Measurements from ENCODE around the gene PPP1R1B.

The PPP1R1B gene

DNA sequence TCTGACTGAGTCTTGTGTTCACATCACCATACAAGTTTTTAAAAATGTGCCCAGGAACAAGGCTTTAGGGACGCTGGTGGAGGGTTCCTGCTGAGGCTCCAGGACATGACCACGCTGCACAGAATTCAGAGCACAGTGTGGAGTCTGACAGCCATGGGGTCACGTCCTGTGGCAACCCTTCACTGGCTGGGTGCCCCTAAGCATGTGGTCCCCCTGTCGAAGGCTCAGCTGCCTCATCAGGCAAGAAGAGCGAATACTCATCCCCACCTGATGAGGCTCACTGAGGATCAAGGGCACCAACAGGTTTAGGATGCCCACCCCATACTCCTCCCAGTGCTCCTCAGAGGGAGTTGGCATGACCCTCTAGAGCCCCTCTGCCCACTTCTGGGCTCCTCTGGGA is 47.4 kb downstream of the PPP1R1B start:
- Histone ChIP-seq H3K9me3 (replicated peaks in 1 of 11) (no peaks in the 10 kb centered on the region), H3K4me2 (peak overlapping the region; percentile 75 to 97 (median 89)), H3K36me3 (no peaks in the 10 kb centered on the region; a peak in 1 of 22 replicates), H3K9ac (peak overlapping the region in 8 of 11 experiments; percentile 16 to 78 (median 62); a peak in 12 of 22 replicates), H3K27ac (peak overlapping the region in 8 of 11 experiments; percentile 61 to 84 (median 79); a peak in 16 of 22 replicates), H3K4me1 (peaks cover 52 to 91% (median 78%) of the 10 kb centered on the region in 10 experiments), H4K20me1 (peaks cover 0 to 43% (median 0%) of the 10 kb centered on the region in 11 experiments; a peak in 2 of 22 replicates), H3K27me3 (peaks cover 6 to 24% (median 13%) of the 10 kb centered on the region in 11 experiments), H3K4me3 (peak overlapping the region in 1 of 10 experiments; percentile 24; a peak in 2 of 20 replicates)
- no peak for TF ChIP-seq Cebpa-rat (IDR thresholded peaks at IDR 0.05)

DNA sequence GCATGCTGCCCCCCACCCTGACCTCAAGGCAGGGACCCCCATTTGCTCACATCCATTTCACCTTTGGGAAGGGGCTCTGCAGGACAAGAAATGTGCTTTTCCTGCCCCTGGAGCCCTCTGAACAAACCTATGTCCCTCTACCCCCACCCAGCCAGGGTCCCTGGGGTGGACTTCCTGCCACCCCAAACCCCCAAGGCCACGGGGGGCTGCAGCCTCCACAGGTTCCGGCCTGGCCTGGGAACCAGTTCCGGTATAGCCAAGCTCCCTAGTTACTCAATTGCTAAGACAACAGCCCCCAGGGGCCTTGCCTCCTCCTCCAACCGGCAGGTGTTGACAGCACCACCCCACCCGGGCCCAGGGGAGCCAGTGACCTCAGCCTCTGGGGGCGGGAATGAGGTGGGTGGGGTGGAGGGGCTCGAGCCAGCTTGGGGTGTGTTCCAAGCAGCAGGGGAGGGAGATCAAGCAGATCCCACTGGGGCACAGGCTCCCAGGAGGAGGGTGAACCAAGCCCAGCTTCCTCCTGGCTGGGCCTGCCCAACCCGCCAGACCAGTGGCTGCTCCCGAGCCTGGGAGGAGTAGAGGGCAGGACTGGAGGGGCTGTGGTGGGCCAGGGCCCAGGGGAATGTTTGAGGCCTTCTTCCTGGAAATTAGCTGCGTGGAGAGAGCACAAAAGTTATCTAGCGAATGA is 48.1 kb downstream of the PPP1R1B start:
- H3K36me3 ChIP-seq, result no peaks in the 10 kb centered on the region; a peak in 1 of 22 replicates
- no peaks in the 10 kb centered on the region for H3K9me3 ChIP-seq (replicated peaks in 1 of 11)
- H4K20me1 ChIP-seq, result peaks cover 0 to 36% (median 0%) of the 10 kb centered on the region in 11 experiments; a peak in 2 of 22 replicates
- peak in 2 of 11 experiments; percentile 13 to 25; a peak in 2 of 22 replicates for TF ChIP-seq Cebpa-rat (IDR thresholded peaks at IDR 0.05)
- H3K9ac ChIP-seq, result peak overlapping the region; percentile 26 to 78 (median 58); a peak in 21 of 22 replicates
- peaks cover 0 to 18% (median 6%) of the 10 kb centered on the region in 11 experiments; a peak in 16 of 22 replicates for H3K27me3 ChIP-seq
- H3K4me1 ChIP-seq, result peaks cover 59 to 91% (median 84%) of the 10 kb centered on the region in 10 experiments
- peak overlapping the region; percentile 75 to 97 (median 89) for H3K4me2 ChIP-seq
- H3K4me3 ChIP-seq, result peak overlapping the region in 4 of 10 experiments; percentile 24 to 42 (median 36); a peak in 5 of 20 replicates
- H3K27ac ChIP-seq, result peak overlapping the region in 10 of 11 experiments; percentile 14 to 84 (median 76); a peak in 18 of 22 replicates

DNA sequence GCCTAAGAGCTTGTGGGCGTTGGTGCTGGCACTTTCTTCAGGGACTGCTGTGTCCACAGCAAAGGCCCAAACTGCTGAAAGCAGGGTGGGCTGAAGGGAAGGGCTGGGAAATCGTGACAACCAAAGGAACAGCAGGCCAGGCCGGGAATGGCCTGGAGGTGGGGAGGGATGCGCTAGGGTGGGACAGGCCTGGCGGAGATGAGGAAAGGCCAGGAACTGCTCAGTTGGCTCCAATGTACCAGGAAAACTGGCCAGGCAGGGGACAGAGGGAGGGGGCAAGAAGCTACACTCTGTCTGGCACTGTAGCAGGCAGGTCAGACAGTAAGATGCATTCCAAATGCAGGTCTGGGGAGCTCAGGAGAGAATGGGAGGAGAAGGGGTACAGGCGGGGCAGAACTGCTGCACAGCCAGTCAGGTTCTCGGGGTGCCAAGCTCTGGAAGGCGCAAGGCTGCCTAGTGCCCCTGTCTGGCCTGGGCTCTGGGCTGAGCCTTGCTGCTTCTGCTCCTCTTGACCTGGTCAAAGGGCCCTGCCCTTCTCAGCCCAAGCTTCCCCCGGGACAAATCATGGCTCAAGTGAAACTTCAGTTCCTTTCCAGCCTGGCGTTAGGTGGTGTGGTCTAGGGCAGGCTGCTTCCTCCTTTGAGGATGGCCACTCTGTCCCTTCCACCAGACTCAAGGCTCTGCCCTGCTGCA is 48.8 kb downstream of the PPP1R1B start:
- Histone ChIP-seq H3K27me3 (peaks cover 0 to 11% (median 0%) of the 10 kb centered on the region in 11 experiments; a peak in 6 of 22 replicates), H3K9ac (peak overlapping the region; percentile 26 to 78 (median 58); a peak in 21 of 22 replicates), H3K4me2 (peak overlapping the region; percentile 75 to 97 (median 89)), H3K27ac (peak overlapping the region in 9 of 11 experiments; percentile 40 to 84 (median 79); a peak in 17 of 22 replicates), H4K20me1 (peaks cover 0 to 34% (median 0%) of the 10 kb centered on the region in 11 experiments; a peak in 2 of 22 replicates), H3K4me3 (peak overlapping the region in 5 of 10 experiments; percentile 1 to 42 (median 36); a peak in 6 of 20 replicates), H3K36me3 (no peaks in the 10 kb centered on the region; a peak in 1 of 22 replicates), H3K4me1 (peaks cover 66 to 97% (median 91%) of the 10 kb centered on the region in 10 experiments), H3K9me3 (replicated peaks in 1 of 11) (no peaks in the 10 kb centered on the region)
- TF ChIP-seq Cebpa-rat (IDR thresholded peaks at IDR 0.05), result no peak

- peak overlapping the region; percentile 75 to 97 (median 89) for H3K4me2 ChIP-seq
- H3K27ac ChIP-seq, result peak overlapping the region in 9 of 11 experiments; percentile 13 to 84 (median 79); a peak in 17 of 22 replicates
- TF ChIP-seq Cebpa-rat (IDR thresholded peaks at IDR 0.05), result no peak
- no peaks in the 10 kb centered on the region for H3K9me3 ChIP-seq (replicated peaks in 1 of 11)
- peaks cover 0 to 32% (median 0%) of the 10 kb centered on the region in 11 experiments; a peak in 2 of 22 replicates for H4K20me1 ChIP-seq
- peaks cover 0 to 4% (median 0%) of the 10 kb centered on the region in 11 experiments; a peak in 2 of 22 replicates for H3K36me3 ChIP-seq
- peaks cover 0 to 4% (median 0%) of the 10 kb centered on the region in 11 experiments; a peak in 4 of 22 replicates for H3K27me3 ChIP-seq
- H3K4me3 ChIP-seq, result peak overlapping the region in 4 of 10 experiments; percentile 1 to 42 (median 30); a peak in 2 of 20 replicates
- peaks cover 69 to 100% (median 98%) of the 10 kb centered on the region in 10 experiments for H3K4me1 ChIP-seq
- H3K9ac ChIP-seq, result peak overlapping the region in 9 of 11 experiments; percentile 18 to 78 (median 63); a peak in 17 of 22 replicates
Measured at GRCh38 chr17:39676198-39676819, 49.6 kb downstream of the PPP1R1B start.

GRCh38 chr17:39677072-39677471 is 50.3 kb downstream of the PPP1R1B start:
- TF ChIP-seq Cebpa-rat (IDR thresholded peaks at IDR 0.05), result no peak
- peaks cover 0 to 24% (median 0%) of the 10 kb centered on the region in 11 experiments; a peak in 2 of 22 replicates for H4K20me1 ChIP-seq
- no peak overlapping the region for H3K4me3 ChIP-seq
- peaks cover 69 to 94% (median 92%) of the 10 kb centered on the region in 10 experiments for H3K4me1 ChIP-seq
- H3K9ac ChIP-seq, result peak overlapping the region in 5 of 11 experiments; percentile 56 to 78 (median 75); a peak in 4 of 22 replicates
- peaks cover 0 to 4% (median 0%) of the 10 kb centered on the region in 11 experiments; a peak in 2 of 22 replicates for H3K36me3 ChIP-seq
- peak overlapping the region in 7 of 11 experiments; percentile 61 to 84 (median 79); a peak in 10 of 22 replicates for H3K27ac ChIP-seq
- peak overlapping the region; percentile 75 to 97 (median 89) for H3K4me2 ChIP-seq
- H3K9me3 ChIP-seq (replicated peaks in 1 of 11), result no peaks in the 10 kb centered on the region
- no peaks in the 10 kb centered on the region for H3K27me3 ChIP-seq

- Histone ChIP-seq H3K4me3 (no peak overlapping the region), H3K27ac (peak overlapping the region in 7 of 11 experiments; percentile 20 to 84 (median 79); a peak in 11 of 22 replicates), H3K9ac (peak overlapping the region in 4 of 11 experiments; percentile 18 to 78 (median 54); a peak in 7 of 22 replicates), H3K9me3 (replicated peaks in 1 of 11) (no peaks in the 10 kb centered on the region), H3K4me1 (peaks cover 69 to 88% (median 86%) of the 10 kb centered on the region in 10 experiments), H4K20me1 (peaks cover 0 to 18% (median 0%) of the 10 kb centered on the region in 11 experiments; a peak in 2 of 22 replicates), H3K27me3 (no peaks in the 10 kb centered on the region), H3K36me3 (peaks cover 0 to 4% (median 0%) of the 10 kb centered on the region in 11 experiments; a peak in 3 of 22 replicates), H3K4me2 (peak overlapping the region; percentile 75 to 97 (median 89))
- no peak for TF ChIP-seq Cebpa-rat (IDR thresholded peaks at IDR 0.05)
Measured at GRCh38 chr17:39677542-39678339, 51.0 kb downstream of the PPP1R1B start.
